Measurements from ENCODE around the gene VPS37D.
A peak's percentile ranks its signal among the peaks of the same experiment; 100 is the strongest.

Gene VPS37D

DNA sequence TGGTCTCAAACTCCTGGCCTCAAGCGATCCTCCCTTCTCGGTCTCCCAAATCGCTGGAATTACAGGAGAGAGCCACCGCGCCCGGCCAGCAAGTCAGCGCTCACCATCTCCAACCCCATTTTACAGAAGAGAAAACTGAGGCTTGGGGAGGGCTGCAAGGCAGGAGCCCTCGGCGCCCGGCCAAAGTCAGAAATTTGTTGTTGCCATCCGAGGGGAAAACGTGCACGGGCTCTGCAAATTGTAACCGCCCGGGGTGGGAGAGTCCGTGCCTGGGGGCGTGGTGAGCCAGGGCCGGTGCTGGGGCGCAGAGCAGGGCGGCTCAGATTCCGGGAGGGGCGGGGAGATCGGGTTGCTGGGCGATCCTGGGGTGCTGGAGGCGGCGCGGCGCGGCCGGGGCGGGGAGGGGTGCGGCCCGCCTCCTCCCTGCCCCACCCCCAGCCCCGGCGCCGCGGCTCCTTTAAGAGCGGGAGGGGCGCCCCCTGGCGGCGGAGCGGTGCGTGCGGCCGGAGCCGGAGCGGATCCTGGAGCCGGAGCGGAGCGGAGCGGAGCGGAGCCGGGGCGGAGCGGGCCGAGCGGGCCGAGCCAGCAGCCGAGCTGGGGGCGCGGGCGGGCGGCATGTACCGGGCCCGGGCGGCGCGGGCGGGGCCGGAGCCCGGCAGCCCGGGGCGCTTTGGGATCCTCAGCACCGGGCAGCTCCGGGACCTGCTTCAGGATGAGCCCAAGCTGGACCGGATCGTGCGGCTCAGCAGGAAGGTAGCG is at the start of gene VPS37D (continued):
- no peak for TF ChIP-seq ZNF544 (tag by site-specific recombination; IDR thresholded peaks at IDR 0.05)
- TF ChIP-seq ZNF768 (tag by site-specific recombination; IDR thresholded peaks at IDR 0.05): no peak
- TF ChIP-seq, protein P1, sequence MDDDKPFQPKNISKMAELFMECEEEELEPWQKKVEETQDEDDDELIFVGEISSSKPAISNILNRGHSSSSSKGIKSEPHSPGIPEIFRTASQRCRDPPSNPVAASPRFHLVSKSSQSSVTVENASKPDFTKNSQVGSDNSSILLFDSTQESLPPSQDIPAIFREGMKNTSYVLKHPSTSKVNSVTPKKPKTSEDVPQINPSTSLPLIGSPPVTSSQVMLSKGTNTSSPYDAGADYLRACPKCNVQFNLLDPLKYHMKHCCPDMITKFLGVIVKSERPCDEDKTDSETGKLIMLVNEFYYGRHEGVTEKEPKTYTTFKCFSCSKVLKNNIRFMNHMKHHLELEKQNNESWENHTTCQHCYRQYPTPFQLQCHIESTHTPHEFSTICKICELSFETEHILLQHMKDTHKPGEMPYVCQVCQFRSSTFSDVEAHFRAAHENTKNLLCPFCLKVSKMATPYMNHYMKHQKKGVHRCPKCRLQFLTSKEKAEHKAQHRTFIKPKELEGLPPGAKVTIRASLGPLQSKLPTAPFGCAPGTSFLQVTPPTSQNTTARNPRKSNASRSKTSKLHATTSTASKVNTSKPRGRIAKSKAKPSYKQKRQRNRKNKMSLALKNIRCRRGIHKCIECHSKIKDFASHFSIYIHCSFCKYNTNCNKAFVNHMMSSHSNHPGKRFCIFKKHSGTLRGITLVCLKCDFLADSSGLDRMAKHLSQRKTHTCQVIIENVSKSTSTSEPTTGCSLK (tag by site-specific recombination; IDR thresholded peaks at IDR 0.05): no peak
- TF ChIP-seq ZNF548 (tag by site-specific recombination; IDR thresholded peaks at IDR 0.05): no peak
- TF ChIP-seq, protein P2, sequence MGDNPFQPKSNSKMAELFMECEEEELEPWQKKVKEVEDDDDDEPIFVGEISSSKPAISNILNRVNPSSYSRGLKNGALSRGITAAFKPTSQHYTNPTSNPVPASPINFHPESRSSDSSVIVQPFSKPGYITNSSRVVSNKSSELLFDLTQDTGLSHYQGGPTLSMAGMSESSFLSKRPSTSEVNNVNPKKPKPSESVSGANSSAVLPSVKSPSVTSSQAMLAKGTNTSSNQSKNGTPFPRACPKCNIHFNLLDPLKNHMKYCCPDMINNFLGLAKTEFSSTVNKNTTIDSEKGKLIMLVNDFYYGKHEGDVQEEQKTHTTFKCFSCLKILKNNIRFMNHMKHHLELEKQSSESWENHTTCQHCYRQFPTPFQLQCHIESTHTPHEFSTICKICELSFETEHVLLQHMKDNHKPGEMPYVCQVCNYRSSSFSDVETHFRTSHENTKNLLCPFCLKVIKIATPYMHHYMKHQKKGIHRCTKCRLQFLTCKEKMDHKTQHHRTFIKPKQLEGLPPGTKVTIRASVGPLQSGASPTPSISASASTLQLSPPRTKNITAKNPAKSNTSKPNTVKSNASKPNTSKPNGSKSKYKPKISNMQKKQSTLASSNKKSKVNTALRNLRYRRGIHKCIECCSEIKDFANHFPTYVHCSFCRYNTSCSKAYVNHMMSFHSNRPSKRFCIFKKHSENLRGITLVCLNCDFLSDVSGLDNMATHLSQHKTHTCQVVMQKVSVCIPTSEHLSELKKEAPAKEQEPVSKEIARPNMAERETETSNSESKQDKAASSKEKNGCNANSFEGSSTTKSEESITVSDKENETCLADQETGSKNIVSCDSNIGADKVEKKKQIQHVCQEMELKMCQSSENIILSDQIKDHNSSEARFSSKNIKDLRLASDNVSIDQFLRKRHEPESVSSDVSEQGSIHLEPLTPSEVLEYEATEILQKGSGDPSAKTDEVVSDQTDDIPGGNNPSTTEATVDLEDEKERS (tag by site-specific recombination; IDR thresholded peaks at IDR 0.05): no peak
- no peak for TF ChIP-seq ZNF211 (tag by site-specific recombination; IDR thresholded peaks at IDR 0.05; ENCODE audit: low read depth)
- TF ChIP-seq, protein P3, sequence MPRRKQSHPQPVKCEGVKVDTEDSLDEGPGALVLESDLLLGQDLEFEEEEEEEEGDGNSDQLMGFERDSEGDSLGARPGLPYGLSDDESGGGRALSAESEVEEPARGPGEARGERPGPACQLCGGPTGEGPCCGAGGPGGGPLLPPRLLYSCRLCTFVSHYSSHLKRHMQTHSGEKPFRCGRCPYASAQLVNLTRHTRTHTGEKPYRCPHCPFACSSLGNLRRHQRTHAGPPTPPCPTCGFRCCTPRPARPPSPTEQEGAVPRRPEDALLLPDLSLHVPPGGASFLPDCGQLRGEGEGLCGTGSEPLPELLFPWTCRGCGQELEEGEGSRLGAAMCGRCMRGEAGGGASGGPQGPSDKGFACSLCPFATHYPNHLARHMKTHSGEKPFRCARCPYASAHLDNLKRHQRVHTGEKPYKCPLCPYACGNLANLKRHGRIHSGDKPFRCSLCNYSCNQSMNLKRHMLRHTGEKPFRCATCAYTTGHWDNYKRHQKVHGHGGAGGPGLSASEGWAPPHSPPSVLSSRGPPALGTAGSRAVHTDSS (tag by site-specific recombination; IDR thresholded peaks at IDR 0.05): no peak
- no peak for TF ChIP-seq OSR2 (tag by site-specific recombination; IDR thresholded peaks at IDR 0.05)
- TF ChIP-seq ZFP69B (tag by site-specific recombination; IDR thresholded peaks at IDR 0.05): no peak
- no peak for TF ChIP-seq ZNF510 (tag by site-specific recombination; IDR thresholded peaks at IDR 0.05; ENCODE audit: insufficient replicate concordance)
- TF ChIP-seq ZNF24 (tag by site-specific recombination; IDR thresholded peaks at IDR 0.05): 0 out of 2 replicates have a peak, but pooled peaks have one; percentile 44
- no peak for TF ChIP-seq ZNF354C (tag by site-specific recombination; IDR thresholded peaks at IDR 0.05; ENCODE audit: borderline replicate concordance, low read depth)
- peak; percentile 96 for TF ChIP-seq ZBTB8A (tag by site-specific recombination; IDR thresholded peaks at IDR 0.05)
- no peak for TF ChIP-seq ZNF423 (tag by site-specific recombination; IDR thresholded peaks at IDR 0.05)
- TF ChIP-seq ZNF433 (tag by site-specific recombination; IDR thresholded peaks at IDR 0.05; ENCODE audit: low read depth): no peak
- TF ChIP-seq, protein P4, sequence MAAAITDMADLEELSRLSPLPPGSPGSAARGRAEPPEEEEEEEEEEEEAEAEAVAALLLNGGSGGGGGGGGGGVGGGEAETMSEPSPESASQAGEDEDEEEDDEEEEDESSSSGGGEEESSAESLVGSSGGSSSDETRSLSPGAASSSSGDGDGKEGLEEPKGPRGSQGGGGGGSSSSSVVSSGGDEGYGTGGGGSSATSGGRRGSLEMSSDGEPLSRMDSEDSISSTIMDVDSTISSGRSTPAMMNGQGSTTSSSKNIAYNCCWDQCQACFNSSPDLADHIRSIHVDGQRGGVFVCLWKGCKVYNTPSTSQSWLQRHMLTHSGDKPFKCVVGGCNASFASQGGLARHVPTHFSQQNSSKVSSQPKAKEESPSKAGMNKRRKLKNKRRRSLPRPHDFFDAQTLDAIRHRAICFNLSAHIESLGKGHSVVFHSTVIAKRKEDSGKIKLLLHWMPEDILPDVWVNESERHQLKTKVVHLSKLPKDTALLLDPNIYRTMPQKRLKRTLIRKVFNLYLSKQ (tag by site-specific recombination; IDR thresholded peaks at IDR 0.05; ENCODE audit: borderline replicate concordance): no peak
- TF ChIP-seq FEZF1 (tag by site-specific recombination; IDR thresholded peaks at IDR 0.05): no peak
- TF ChIP-seq ZNF707 (tag by site-specific recombination; IDR thresholded peaks at IDR 0.05): no peak
- TF ChIP-seq ZNF391 (tag by site-specific recombination; IDR thresholded peaks at IDR 0.05; ENCODE audit: borderline replicate concordance, low read depth): no peak
- TF ChIP-seq ZNF155 (tag by site-specific recombination; IDR thresholded peaks at IDR 0.05): no peak
- TF ChIP-seq ZNF266 (tag by site-specific recombination; IDR thresholded peaks at IDR 0.05; ENCODE audit: low read depth): no peak
- TF ChIP-seq, protein P5, sequence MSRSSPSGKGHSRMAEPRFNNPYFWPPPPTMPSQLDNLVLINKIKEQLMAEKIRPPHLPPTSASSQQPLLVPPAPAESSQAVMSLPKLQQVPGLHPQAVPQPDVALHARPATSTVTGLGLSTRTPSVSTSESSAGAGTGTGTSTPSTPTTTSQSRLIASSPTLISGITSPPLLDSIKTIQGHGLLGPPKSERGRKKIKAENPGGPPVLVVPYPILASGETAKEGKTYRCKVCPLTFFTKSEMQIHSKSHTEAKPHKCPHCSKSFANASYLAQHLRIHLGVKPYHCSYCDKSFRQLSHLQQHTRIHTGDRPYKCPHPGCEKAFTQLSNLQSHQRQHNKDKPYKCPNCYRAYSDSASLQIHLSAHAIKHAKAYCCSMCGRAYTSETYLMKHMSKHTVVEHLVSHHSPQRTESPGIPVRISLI (tag by site-specific recombination; IDR thresholded peaks at IDR 0.05): no peak
- TF ChIP-seq ZNF629 (tag by site-specific recombination; IDR thresholded peaks at IDR 0.05): 0 out of 2 replicates have a peak, but pooled peaks have one; percentile 17
- peak; percentile 97 for TF ChIP-seq KLF1 (tag by site-specific recombination; IDR thresholded peaks at IDR 0.05)
- no peak for TF ChIP-seq SALL2 (tag by site-specific recombination; IDR thresholded peaks at IDR 0.05; ENCODE audit: borderline replicate concordance)
- TF ChIP-seq ZNF677 (tag by site-specific recombination; IDR thresholded peaks at IDR 0.05): 0 out of 2 replicates have a peak, but pooled peaks have one; percentile 14
- TF ChIP-seq, protein P6, sequence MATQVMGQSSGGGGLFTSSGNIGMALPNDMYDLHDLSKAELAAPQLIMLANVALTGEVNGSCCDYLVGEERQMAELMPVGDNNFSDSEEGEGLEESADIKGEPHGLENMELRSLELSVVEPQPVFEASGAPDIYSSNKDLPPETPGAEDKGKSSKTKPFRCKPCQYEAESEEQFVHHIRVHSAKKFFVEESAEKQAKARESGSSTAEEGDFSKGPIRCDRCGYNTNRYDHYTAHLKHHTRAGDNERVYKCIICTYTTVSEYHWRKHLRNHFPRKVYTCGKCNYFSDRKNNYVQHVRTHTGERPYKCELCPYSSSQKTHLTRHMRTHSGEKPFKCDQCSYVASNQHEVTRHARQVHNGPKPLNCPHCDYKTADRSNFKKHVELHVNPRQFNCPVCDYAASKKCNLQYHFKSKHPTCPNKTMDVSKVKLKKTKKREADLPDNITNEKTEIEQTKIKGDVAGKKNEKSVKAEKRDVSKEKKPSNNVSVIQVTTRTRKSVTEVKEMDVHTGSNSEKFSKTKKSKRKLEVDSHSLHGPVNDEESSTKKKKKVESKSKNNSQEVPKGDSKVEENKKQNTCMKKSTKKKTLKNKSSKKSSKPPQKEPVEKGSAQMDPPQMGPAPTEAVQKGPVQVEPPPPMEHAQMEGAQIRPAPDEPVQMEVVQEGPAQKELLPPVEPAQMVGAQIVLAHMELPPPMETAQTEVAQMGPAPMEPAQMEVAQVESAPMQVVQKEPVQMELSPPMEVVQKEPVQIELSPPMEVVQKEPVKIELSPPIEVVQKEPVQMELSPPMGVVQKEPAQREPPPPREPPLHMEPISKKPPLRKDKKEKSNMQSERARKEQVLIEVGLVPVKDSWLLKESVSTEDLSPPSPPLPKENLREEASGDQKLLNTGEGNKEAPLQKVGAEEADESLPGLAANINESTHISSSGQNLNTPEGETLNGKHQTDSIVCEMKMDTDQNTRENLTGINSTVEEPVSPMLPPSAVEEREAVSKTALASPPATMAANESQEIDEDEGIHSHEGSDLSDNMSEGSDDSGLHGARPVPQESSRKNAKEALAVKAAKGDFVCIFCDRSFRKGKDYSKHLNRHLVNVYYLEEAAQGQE (tag by site-specific recombination; IDR thresholded peaks at IDR 0.05): no peak

Data from HEK293 (cell line).